CD4-positive, alpha-beta T cell treated with Interleukin-1 beta for 1 hour (primary cell): ENCODE measurements around the gene PLAU.
"Not testable (repeated sequence)": the region's sequence is repeated elsewhere in the genome, so short reads cannot be mapped to it uniquely, and the experiment has no call there.

ENCODE experiments used
- DNase-seq, 2 donors: peaks; one replicate each; pipeline ENCODE4 v3.0.0-alpha.2; 2020 to 2022

Gene PLAU

GRCh38 chr10:73899423-73899822 is 11.5 kb upstream of the PLAU start:
- no peak for DNase-seq

- no peak for DNase-seq
Observed at GRCh38 chr10:73900064-73900463, 10.9 kb upstream of the PLAU start.

GRCh38 chr10:73901261-73901660 is 9.7 kb upstream of the PLAU start:
- no peak for DNase-seq

- DNase-seq: no peak
Observed at GRCh38 chr10:73902351-73902750, 8.6 kb upstream of the PLAU start.

- no peak for DNase-seq
Observed at GRCh38 chr10:73905256-73906020, 5.5 kb upstream of the PLAU start.

- DNase-seq: peak in 1 of 2 donors; percentile 46
Observed at GRCh38 chr10:73906524-73907447, 4.1 kb upstream of the PLAU start.

GRCh38 chr10:73907841-73908517 is 3.0 kb upstream of the PLAU start:
- DNase-seq: peak in 1 of 2 donors; percentile 58

GRCh38 chr10:73908853-73909539 is 1.9 kb upstream of the PLAU start:
- peak; percentile 45 to 77 for DNase-seq

GRCh38 chr10:73909540-73910115 is 1.3 kb upstream of the PLAU start:
- no peak for DNase-seq

GRCh38 chr10:73910401-73910763 is 550 bp upstream of the PLAU start:
- no peak for DNase-seq

GRCh38 chr10:73911553-73912004 is 647 bp downstream of the PLAU start:
- no peak for DNase-seq

GRCh38 chr10:73914036-73914435 is 3.1 kb downstream of the PLAU start:
- no peak for DNase-seq

GRCh38 chr10:73915206-73915851 is 4.4 kb downstream of the PLAU start:
- DNase-seq: no peak

- DNase-seq: no peak
Observed at GRCh38 chr10:73916761-73917470, 6.0 kb downstream of the PLAU start.

- DNase-seq: no peak
Observed at GRCh38 chr10:73917566-73918305, 6.8 kb downstream of the PLAU start.

GRCh38 chr10:73919481-73919880 is 8.5 kb downstream of the PLAU start:
- not testable (repeated sequence) for DNase-seq

- DNase-seq: peak in 1 of 2 donors; percentile 27
Observed at GRCh38 chr10:73920089-73920488, 9.2 kb downstream of the PLAU start.

- peak in 1 of 2 donors; percentile 63 for DNase-seq
Observed at GRCh38 chr10:73922007-73922863, 11.3 kb downstream of the PLAU start.

GRCh38 chr10:73922864-73923133 is 11.9 kb downstream of the PLAU start:
- no peak for DNase-seq
